Ovary (tissue), 3 donors: ENCODE results near the gene FGL2.
"Not testable (repeated sequence)": the region's sequence is repeated elsewhere in the genome, so short reads cannot be mapped to it uniquely, and the experiment has no call there.

ENCODE experiments used
- CTCF ChIP-seq, 3 donors: fragments of 450-650 bp in 2 of 3; fragments of 200-600 bp in 1 of 3; IDR thresholded peaks; one replicate each; pipeline versions ENCODE4 v1.5.1 to v1.8.0; 2016 to 2022; ENCODE audit warnings: antibody characterized with exemption in 3 of 3, mild to moderate bottlenecking in 1 of 3
- EP300 ChIP-seq: sonication (generic); formaldehyde crosslinking; IDR thresholded peaks from one replicate; pipeline ENCODE4 v1.6.1; 2017; ENCODE audit warnings: antibody characterized with exemption
- donor health status: DM: no; HTN: no; CAD: no.

DNA sequence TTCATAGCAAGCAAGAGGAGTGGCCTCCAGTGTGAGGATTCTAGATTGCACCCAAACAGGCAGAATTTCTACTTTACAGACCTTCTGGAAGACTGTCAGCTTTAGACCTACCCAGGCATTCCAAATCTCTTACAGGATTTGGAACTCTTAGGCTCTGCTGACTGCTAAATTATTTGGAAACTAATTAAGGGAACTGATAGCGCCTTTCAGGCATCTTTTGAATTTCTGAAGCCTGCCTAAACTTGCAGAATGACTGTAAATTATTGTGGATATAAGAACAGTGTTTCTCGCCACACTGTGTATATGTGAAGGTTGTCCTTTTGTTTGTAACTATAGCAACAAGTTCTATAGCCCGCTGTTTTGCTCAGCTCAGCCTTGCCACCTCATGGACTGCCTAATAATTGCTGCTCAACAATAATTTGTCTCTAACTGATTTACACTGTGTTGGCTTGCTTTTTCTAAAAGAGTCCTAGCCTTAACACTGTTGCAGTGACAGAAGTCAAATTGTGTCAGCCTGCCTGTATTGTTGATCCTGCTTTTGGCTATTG, 44.6 kb downstream of the FGL2 start:
- TF ChIP-seq CTCF (IDR thresholded peaks at IDR 0.05); EP300: not testable (repeated sequence)
